ENCODE measurements around the gene CBLB.

CBLB gene

DNA sequence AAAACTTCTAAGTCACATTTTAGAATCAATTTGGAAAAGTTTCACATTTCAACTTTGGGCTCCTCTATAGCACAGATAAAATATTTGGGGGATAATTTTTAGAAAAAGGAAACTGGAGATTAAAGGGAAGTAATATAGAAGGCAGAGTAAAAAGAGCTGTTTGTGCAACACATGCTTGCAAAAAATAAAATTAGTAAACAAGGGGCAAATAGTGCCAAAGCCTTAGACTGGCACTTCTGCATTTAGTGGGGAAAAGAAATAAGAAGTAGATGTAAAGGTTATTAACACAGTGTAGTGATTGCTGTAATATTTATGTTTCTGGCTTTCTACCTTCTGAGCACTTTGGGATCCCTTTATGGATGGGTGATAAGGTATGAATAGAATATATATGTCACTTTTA is 246.6 kb downstream of the CBLB start (continued):
- TF ChIP-seq, protein P1, sequence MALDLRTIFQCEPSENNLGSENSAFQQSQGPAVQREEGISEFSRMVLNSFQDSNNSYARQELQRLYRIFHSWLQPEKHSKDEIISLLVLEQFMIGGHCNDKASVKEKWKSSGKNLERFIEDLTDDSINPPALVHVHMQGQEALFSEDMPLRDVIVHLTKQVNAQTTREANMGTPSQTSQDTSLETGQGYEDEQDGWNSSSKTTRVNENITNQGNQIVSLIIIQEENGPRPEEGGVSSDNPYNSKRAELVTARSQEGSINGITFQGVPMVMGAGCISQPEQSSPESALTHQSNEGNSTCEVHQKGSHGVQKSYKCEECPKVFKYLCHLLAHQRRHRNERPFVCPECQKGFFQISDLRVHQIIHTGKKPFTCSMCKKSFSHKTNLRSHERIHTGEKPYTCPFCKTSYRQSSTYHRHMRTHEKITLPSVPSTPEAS (tag by site-specific recombination; IDR thresholded peaks at IDR 0.05) = no peak
- TF ChIP-seq ZNF350 (tag by site-specific recombination; IDR thresholded peaks at IDR 0.05) (no peak), GLIS2 (tag by site-specific recombination; IDR thresholded peaks at IDR 0.05) (no peak)

DNA sequence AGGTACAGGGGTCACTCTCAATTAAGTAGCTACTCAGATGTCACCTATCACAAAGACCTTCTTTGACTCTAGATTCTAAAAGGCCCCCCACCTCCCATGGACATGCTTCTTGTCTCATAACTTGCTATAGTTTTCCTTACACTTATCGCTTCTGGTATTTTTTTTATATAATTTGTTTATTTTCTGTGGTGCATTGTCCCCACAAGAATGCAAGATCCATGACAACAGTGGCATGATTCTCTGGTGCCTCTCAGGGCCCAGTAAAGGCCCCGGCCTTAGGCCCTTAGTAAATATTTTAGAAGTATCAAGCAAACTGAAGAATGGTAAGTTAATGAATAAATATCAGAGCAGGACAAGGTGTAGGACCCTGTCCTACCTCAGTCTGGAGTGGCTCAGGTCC is 248.6 kb downstream of the CBLB start:
- ChIA-PET CTCF (no interaction called here), POLR2A (no interaction called here)
- no peak overlapping the region for H3K4me3 ChIP-seq (ENCODE audit: low read depth, low read length)
- H3K27ac ChIP-seq (ENCODE audit: extremely low read depth, low read depth, low read length) = no peak overlapping the region
- H3K4me1 ChIP-seq (ENCODE audit: control insufficient read depth, insufficient read depth, low read length) = no peaks in the 10 kb centered on the region
- H3K9me3 ChIP-seq (ENCODE audit: control insufficient read depth, insufficient read depth, low read depth, low read length) = no peaks in the 10 kb centered on the region
- no peaks in the 10 kb centered on the region for H3K36me3 ChIP-seq (ENCODE audit: control insufficient read depth in 2 of 2, insufficient read depth in 1 of 2, low read length in 2 of 2)
- no peak for TF ChIP-seq KLF8 (tag by site-specific recombination; IDR thresholded peaks at IDR 0.05)
- TF ChIP-seq ZNF560 (tag by site-specific recombination; IDR thresholded peaks at IDR 0.05; ENCODE audit: borderline replicate concordance) = no peak
- TF ChIP-seq KLF7 (tag by site-specific recombination; IDR thresholded peaks at IDR 0.05; ENCODE audit: borderline replicate concordance) = no peak
- TF ChIP-seq ZNF138 (tag by site-specific recombination; IDR thresholded peaks at IDR 0.05; ENCODE audit: borderline replicate concordance) = no peak
- TF ChIP-seq, protein P2, sequence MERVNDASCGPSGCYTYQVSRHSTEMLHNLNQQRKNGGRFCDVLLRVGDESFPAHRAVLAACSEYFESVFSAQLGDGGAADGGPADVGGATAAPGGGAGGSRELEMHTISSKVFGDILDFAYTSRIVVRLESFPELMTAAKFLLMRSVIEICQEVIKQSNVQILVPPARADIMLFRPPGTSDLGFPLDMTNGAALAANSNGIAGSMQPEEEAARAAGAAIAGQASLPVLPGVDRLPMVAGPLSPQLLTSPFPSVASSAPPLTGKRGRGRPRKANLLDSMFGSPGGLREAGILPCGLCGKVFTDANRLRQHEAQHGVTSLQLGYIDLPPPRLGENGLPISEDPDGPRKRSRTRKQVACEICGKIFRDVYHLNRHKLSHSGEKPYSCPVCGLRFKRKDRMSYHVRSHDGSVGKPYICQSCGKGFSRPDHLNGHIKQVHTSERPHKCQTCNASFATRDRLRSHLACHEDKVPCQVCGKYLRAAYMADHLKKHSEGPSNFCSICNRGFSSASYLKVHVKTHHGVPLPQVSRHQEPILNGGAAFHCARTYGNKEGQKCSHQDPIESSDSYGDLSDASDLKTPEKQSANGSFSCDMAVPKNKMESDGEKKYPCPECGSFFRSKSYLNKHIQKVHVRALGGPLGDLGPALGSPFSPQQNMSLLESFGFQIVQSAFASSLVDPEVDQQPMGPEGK (tag by site-specific recombination; IDR thresholded peaks at IDR 0.05) = no peak
- TF ChIP-seq, protein P3, sequence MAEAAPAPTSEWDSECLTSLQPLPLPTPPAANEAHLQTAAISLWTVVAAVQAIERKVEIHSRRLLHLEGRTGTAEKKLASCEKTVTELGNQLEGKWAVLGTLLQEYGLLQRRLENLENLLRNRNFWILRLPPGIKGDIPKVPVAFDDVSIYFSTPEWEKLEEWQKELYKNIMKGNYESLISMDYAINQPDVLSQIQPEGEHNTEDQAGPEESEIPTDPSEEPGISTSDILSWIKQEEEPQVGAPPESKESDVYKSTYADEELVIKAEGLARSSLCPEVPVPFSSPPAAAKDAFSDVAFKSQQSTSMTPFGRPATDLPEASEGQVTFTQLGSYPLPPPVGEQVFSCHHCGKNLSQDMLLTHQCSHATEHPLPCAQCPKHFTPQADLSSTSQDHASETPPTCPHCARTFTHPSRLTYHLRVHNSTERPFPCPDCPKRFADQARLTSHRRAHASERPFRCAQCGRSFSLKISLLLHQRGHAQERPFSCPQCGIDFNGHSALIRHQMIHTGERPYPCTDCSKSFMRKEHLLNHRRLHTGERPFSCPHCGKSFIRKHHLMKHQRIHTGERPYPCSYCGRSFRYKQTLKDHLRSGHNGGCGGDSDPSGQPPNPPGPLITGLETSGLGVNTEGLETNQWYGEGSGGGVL (tag by site-specific recombination; IDR thresholded peaks at IDR 0.05) = no peak

DNA sequence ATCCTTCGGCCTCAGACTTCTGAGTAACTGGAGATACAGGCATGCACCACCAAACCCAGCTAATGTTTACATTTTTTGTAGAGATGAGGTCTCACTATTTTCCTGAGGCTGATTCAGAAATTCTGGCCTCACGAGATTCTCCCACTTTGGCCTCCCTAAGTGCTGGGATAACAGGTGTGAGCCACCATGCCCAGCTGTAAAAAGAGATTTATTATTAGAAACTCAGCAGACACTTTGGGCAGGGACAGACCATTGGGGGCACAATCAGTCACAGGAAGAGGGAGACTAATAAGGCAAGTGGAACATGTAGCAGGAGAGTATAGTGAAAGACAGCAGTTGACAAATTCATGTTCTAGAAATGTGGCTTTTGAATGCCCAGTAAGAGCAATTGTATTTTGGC is 249.2 kb downstream of the CBLB start:
- CTCF ChIA-PET = no interaction called here
- H3K36me3 ChIP-seq (ENCODE audit: control insufficient read depth in 2 of 2, insufficient read depth in 1 of 2, low read length in 2 of 2) = no peaks in the 10 kb centered on the region
- H3K4me3 ChIP-seq (ENCODE audit: low read depth, low read length) = no peak overlapping the region
- H3K9me3 ChIP-seq (ENCODE audit: control insufficient read depth, insufficient read depth, low read depth, low read length) = no peaks in the 10 kb centered on the region
- POLR2A ChIA-PET = no interaction called here
- no peak overlapping the region for H3K27ac ChIP-seq (ENCODE audit: extremely low read depth, low read depth, low read length)
- H3K4me1 ChIP-seq (ENCODE audit: control insufficient read depth, insufficient read depth, low read length) = no peaks in the 10 kb centered on the region
- TF ChIP-seq, protein P4, sequence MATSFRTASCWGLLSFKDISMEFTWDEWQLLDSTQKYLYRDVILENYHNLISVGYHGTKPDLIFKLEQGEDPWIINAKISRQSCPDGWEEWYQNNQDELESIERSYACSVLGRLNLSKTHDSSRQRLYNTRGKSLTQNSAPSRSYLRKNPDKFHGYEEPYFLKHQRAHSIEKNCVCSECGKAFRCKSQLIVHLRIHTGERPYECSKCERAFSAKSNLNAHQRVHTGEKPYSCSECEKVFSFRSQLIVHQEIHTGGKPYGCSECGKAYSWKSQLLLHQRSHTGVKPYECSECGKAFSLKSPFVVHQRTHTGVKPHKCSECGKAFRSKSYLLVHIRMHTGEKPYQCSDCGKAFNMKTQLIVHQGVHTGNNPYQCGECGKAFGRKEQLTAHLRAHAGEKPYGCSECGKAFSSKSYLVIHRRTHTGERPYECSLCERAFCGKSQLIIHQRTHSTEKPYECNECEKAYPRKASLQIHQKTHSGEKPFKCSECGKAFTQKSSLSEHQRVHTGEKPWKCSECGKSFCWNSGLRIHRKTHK (tag by site-specific recombination; IDR thresholded peaks at IDR 0.05) = no peak
- no peak for TF ChIP-seq ZNF37A (tag by site-specific recombination; IDR thresholded peaks at IDR 0.05)
- TF ChIP-seq, protein P5, sequence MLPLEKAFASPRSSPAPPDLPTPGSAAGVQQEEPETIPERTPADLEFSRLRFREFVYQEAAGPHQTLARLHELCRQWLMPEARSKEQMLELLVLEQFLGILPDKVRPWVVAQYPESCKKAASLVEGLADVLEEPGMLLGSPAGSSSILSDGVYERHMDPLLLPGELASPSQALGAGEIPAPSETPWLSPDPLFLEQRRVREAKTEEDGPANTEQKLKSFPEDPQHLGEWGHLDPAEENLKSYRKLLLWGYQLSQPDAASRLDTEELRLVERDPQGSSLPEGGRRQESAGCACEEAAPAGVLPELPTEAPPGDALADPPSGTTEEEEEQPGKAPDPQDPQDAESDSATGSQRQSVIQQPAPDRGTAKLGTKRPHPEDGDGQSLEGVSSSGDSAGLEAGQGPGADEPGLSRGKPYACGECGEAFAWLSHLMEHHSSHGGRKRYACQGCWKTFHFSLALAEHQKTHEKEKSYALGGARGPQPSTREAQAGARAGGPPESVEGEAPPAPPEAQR (tag by site-specific recombination; IDR thresholded peaks at IDR 0.05) = no peak
- TF ChIP-seq KLF7 (tag by site-specific recombination; IDR thresholded peaks at IDR 0.05; ENCODE audit: borderline replicate concordance) = no peak
- no peak for TF ChIP-seq HOXD13 (CRISPR knock-in tag; IDR thresholded peaks at IDR 0.05; ENCODE audit: borderline replicate concordance)
- no peak for TF ChIP-seq ZNF155 (tag by site-specific recombination; IDR thresholded peaks at IDR 0.05)
- TF ChIP-seq, protein P6, sequence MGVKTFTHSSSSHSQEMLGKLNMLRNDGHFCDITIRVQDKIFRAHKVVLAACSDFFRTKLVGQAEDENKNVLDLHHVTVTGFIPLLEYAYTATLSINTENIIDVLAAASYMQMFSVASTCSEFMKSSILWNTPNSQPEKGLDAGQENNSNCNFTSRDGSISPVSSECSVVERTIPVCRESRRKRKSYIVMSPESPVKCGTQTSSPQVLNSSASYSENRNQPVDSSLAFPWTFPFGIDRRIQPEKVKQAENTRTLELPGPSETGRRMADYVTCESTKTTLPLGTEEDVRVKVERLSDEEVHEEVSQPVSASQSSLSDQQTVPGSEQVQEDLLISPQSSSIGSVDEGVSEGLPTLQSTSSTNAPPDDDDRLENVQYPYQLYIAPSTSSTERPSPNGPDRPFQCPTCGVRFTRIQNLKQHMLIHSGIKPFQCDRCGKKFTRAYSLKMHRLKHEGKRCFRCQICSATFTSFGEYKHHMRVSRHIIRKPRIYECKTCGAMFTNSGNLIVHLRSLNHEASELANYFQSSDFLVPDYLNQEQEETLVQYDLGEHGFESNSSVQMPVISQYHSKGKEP (tag by site-specific recombination; IDR thresholded peaks at IDR 0.05) = no peak
- TF ChIP-seq REPIN1 (tag by site-specific recombination; IDR thresholded peaks at IDR 0.05; ENCODE audit: low read depth) = no peak
- no peak for TF ChIP-seq ZNF366 (tag by site-specific recombination; conservative IDR thresholded peaks at IDR 0.05)
- TF ChIP-seq ZNF138 (tag by site-specific recombination; IDR thresholded peaks at IDR 0.05; ENCODE audit: borderline replicate concordance) = no peak
- TF ChIP-seq ZNF23 (tag by site-specific recombination; IDR thresholded peaks at IDR 0.05; ENCODE audit: borderline replicate concordance) = no peak
- TF ChIP-seq, protein P7, sequence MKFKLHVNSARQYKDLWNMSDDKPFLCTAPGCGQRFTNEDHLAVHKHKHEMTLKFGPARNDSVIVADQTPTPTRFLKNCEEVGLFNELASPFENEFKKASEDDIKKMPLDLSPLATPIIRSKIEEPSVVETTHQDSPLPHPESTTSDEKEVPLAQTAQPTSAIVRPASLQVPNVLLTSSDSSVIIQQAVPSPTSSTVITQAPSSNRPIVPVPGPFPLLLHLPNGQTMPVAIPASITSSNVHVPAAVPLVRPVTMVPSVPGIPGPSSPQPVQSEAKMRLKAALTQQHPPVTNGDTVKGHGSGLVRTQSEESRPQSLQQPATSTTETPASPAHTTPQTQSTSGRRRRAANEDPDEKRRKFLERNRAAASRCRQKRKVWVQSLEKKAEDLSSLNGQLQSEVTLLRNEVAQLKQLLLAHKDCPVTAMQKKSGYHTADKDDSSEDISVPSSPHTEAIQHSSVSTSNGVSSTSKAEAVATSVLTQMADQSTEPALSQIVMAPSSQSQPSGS (tag by site-specific recombination; IDR thresholded peaks at IDR 0.05; ENCODE audit: low read depth) = no peak
- no peak for TF ChIP-seq ZNF501 (tag by site-specific recombination; IDR thresholded peaks at IDR 0.05)

Measured in HEK293 (cell line).